Measurements from ENCODE around the gene DENND5A. TPM values are rescaled to one million over a fixed set of nuclear protein-coding genes. Genes with fewer than 3 reads are reported as not detected.

The DENND5A gene
- total and polyA plus RNA-seq, 10 of the 15 experiments (the other 5 are each of a cell fraction or from before 2014, with no cell fraction given), result 15.6 to 157 (median 85.1) TPM

- ChIA-PET CTCF (interaction anchor here (0.7 to 2.3 kb wide), 3 partner anchors 66 to 231 kb away, joined by 3 to 14 read pairs (median 4); no protein-coding TSS in a partner anchor), POLR2A (interaction anchor here (1.2 kb wide), 1 partner anchor 11 kb away, joined by 3 read pairs; no protein-coding TSS in a partner anchor), SMC1A (ENCODE audit: uncharacterized antibody, unreplicated experiment) (no interaction called here), RAD21 (ENCODE audit: unreplicated experiment) (interaction anchor here (2.4 kb wide), 1 partner anchor 230 kb away, joined by 13 read pairs; no protein-coding TSS in a partner anchor)
- Histone ChIP-seq H3K4me1 (ENCODE audit: control insufficient read depth, insufficient read depth, low read length) (peaks cover 11% of the 10 kb centered on the region), H3K27me3 (replicated peaks in 1 of 2; ENCODE audit: control insufficient read depth in 2 of 2, insufficient read depth in 2 of 2, low read length in 1 of 2) (no peaks in the 10 kb centered on the region), H2AFZ (ENCODE audit: control insufficient read depth, low read depth, low read length) (no peak overlapping the region), H3K9ac (ENCODE audit: control insufficient read depth, insufficient read depth, low read length) (no peak overlapping the region), H3K27ac (ENCODE audit: control insufficient read depth, insufficient read depth) (no peak overlapping the region), H3K4me2 (ENCODE audit: control insufficient read depth, insufficient read depth) (no peak overlapping the region), H3K79me2 (ENCODE audit: control insufficient read depth, insufficient read depth, low read length) (no peaks in the 10 kb centered on the region), H3K4me3 (no peak overlapping the region), H4K20me1 (ENCODE audit: control insufficient read depth, insufficient read depth) (no peaks in the 10 kb centered on the region), H3K36me3 (ENCODE audit: control insufficient read depth in 2 of 2, insufficient read depth in 2 of 2, low read length in 1 of 2) (no peaks in the 10 kb centered on the region; a peak in 1 of 4 replicates), H3K9me3 (replicated peaks; ENCODE audit: control insufficient read depth, insufficient read depth, low read length) (no peaks in the 10 kb centered on the region)
- TF ChIP-seq ELK1 (IDR thresholded peaks at IDR 0.05; ENCODE audit: low read depth, low read length) (no peak), CTCF (IDR thresholded peaks at IDR 0.05 in 2 of 3, conservative IDR thresholded peaks at IDR 0.05 in 1 of 3; ENCODE audit: control insufficient read depth in 2 of 3, extremely low read depth in 1 of 3, insufficient read depth in 1 of 3, low read depth in 3 of 3, low read length in 3 of 3) (peak in 1 of 3 experiments; percentile 22; a peak in 1 of 6 replicates)
- 96% methylated on average over 3 of the region's 3 CpGs for WGBS (ENCODE audit: insufficient coverage, insufficient replicate concordance, low lambda C conversion rate, missing lambda C conversion rate)
- ATAC-seq (peak; percentile 47), FAIRE-seq (no peak), DNase-seq (ENCODE audit: low read depth, low spot score) (no peak)
- intact Hi-C loops (cut with micrococcal nuclease; ENCODE audit: unreplicated experiment) (no loop called here), in situ Hi-C loops (cut with MboI) (no loop called here)
- BruUV-seq (replicated peaks), result no TSS peak
Measured at GRCh38 chr11:9276571-9276970, 11.4 kb upstream of the DENND5A start.
